ENCODE results near the gene DGCR6L. TPM values are rescaled to one million over a fixed set of nuclear protein-coding genes. Genes with fewer than 3 reads are reported as not detected.
"Not testable (repeated sequence)": the region's sequence is repeated elsewhere in the genome, so short reads cannot be mapped to it uniquely, and the experiment has no call there.

The DGCR6L gene
- total RNA-seq, 4 donors from 2014 or later: 17.2 to 101 (median 34.9) TPM

DNA sequence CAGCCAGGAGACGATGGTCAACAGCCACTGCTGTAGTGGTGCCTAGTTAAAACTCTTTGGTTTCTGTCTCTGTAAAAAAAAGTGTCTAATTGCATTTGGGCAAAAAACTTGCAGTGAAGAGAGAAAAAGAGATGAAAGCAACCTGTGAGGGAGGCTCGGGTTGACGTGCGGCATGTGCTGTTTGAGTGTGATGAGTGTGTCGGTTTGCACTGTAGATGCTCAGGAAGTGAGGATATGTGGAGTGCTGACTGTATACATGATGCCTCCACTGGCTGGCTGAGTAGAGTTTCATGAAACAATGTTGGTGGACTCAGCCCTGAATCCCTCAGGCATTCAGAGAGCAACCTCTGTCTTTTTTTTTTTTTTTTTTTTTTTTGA, 4.3 kb upstream of the DGCR6L start:
- Histone ChIP-seq H3K27me3 (no peaks in the 10 kb centered on the region), H3K27ac (no peak overlapping the region), H3K4me1 (peaks cover 0 to under 1% of the 10 kb centered on the region in 2 donors), H3K36me3 (no peaks in the 10 kb centered on the region), H3K4me3 (no peak overlapping the region), H3K9me3 (no peaks in the 10 kb centered on the region)
- intact Hi-C loops (cut with DNase I; ENCODE audit: low total_unique reads): no loop called here
- DNase-seq: no peak
- TF ChIP-seq, protein P1, sequence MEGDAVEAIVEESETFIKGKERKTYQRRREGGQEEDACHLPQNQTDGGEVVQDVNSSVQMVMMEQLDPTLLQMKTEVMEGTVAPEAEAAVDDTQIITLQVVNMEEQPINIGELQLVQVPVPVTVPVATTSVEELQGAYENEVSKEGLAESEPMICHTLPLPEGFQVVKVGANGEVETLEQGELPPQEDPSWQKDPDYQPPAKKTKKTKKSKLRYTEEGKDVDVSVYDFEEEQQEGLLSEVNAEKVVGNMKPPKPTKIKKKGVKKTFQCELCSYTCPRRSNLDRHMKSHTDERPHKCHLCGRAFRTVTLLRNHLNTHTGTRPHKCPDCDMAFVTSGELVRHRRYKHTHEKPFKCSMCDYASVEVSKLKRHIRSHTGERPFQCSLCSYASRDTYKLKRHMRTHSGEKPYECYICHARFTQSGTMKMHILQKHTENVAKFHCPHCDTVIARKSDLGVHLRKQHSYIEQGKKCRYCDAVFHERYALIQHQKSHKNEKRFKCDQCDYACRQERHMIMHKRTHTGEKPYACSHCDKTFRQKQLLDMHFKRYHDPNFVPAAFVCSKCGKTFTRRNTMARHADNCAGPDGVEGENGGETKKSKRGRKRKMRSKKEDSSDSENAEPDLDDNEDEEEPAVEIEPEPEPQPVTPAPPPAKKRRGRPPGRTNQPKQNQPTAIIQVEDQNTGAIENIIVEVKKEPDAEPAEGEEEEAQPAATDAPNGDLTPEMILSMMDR (IDR thresholded peaks at IDR 0.05): no peak

DNA sequence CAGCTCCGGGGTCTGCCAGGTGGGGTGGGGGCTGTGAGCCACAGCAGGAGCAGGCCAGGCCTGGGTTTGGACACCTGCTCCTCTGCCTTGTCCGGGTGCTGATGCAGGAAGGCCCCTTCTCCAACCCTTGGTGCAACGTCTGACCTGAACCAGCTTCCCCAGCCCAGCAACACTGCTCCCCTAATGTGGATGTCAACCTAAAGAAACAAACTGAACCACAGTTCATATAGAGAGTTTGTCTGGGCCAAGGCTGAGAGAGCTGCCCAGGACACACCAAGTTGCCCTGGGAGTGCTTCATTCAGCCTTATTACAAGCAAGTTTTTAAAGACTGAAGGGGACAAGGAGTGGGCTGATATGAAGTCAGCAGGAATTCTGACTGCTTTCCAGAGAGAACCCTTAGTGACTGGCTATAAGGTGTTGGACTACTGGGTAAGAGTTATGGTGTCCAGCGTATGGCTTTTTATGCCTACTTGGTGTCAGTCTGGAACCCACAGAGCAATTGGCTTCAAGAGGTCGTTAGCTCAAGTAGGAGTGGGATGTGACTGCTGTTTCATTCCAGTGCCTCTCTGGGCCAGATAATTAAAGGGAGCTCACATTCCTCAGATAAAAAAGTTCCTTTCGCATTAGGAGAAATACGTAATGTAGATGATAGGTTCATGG, 1.8 kb upstream of the DGCR6L start:
- H3K4me1 ChIP-seq; intact Hi-C loops (cut with DNase I; ENCODE audit: low total_unique reads); H3K27me3 ChIP-seq; H3K4me3 ChIP-seq; H3K36me3 ChIP-seq; DNase-seq; H3K9me3 ChIP-seq: not testable (repeated sequence)
- peak overlapping the region in 1 of 2 donors; percentile 88 for H3K27ac ChIP-seq

DNA sequence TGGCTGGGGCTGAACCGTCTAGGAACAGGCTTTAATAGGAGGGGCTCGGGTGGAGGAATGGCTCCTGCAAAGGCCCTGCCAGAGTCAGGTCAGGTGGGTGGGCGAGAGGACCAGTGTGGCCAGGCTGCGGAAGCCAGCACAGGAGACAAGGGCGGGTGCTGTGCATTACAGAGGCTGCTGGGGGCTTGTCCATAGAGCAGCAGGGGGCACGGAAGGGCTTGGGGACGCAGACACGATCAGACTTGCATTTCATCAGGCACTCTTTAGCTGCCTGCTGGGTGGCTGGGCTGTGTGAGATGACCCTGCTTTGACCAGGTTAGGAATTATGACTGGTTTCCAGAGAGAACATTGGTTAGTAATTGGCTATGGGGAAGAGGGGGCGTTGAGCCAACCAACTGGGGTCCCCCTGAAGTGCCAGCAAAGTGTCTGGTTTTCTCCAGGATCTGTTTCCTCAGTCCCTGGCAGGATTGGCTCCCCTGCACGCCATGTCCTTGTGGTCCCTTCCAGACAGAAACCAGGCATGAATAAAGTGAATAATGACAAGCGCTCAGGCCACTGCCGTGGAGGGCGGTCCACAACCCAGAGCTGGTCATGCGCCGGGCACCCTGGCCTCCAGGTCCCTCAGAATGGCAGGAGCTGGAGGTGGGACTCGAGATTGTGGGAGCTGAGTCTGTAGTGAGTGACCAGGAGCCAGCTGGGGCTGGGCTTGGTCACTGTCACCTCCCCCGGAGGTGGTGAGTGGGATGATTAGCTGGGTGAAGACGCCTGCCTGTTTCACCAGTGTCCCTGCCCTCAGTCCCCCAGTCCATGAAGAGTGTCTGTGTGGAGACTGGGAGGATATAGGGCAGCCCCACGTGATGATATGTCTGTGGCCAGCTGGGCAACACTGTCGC, 1.0 kb upstream of the DGCR6L start:
- H3K4me1 ChIP-seq; H3K36me3 ChIP-seq; H3K9me3 ChIP-seq; intact Hi-C loops (cut with DNase I; ENCODE audit: low total_unique reads); H3K27me3 ChIP-seq: not testable (repeated sequence)
- peak in 1 of 2 donors; percentile 16 for DNase-seq
- H3K4me3 ChIP-seq: peak overlapping the region; percentile 89 to 96
- peak overlapping the region; percentile 83 to 88 for H3K27ac ChIP-seq

DNA sequence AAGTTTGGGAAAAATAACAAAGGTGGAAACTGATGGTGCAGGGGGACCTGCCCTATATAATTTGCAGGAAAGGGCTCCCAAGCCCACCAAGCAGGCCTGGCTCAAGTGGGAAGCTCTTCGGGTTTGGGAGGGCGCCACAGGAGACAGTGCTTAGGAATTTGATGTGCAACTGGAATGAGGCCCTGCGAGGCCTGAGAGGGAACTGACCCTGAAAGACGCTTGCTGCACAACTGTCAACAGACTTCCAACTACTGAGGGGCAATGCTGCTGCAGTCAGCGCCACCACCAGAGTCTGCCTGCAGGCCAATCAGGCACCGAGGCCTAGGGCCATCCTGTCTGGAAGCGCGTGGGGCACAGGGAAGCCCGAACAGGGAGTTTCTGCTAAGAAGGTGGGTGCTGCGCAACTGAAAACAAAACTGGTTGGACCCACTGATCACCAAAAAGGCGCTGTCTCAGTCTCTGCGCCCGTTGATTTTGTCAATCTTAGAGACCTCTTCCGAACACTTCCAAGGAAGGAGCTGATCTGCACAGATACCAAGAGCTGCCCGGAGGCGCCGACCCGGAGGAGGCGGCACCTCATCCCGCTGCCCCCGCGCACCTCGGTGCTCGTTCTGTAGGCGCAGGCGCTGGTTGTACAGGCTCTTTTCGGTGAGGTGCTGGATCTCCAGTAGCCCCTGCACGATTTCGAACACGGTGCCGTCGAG, 667 bp downstream of the DGCR6L start:
- TF ChIP-seq, protein P1 (IDR thresholded peaks at IDR 0.05): no peak
- no peak for TF ChIP-seq POLR2A (IDR thresholded peaks at IDR 0.05)
- Histone ChIP-seq H3K27ac (peak overlapping the region; percentile 83 to 88), H3K27me3 (no peaks in the 10 kb centered on the region), H3K4me3 (peak overlapping the region; percentile 89 to 96), H3K36me3 (no peaks in the 10 kb centered on the region), H3K4me1 (peaks cover 4 to 6% of the 10 kb centered on the region in 2 donors), H3K9me3 (no peaks in the 10 kb centered on the region)
- peak in 1 of 2 donors; percentile 13 for DNase-seq
- intact Hi-C loops (cut with DNase I; ENCODE audit: low total_unique reads): no loop called here

DNA sequence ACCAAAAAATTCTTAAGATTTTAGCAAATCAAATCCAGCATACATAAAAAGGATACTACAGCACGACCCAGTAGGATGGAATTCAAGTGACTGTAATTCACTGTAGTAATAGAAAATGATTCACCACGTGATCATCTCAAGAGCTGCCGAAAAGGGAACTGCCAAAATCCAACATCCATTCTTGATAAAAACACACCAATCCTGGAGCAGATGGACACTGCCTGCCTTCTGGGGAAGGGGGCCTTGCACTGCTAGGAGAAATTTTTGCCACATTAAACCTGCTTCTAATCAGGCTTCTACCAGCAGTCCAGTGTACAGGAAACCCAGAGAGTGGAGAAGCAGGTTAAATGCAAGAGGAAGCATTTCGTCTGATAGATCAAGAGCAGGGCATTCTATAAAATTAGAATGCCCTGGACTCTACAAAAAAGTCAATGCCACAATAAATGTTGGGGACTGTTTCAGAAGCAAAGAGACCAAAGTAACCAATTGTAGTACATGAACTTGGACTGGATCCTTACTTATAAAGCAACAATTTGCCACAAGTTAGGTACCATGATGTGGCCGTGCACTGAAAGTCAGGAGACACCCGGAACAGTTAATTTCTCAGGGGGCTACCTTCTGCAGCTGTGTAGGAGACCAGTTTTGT, 1.7 kb downstream of the DGCR6L start:
- intact Hi-C loops (cut with DNase I; ENCODE audit: low total_unique reads); H3K27me3 ChIP-seq; H3K9me3 ChIP-seq; H3K4me3 ChIP-seq; DNase-seq; H3K36me3 ChIP-seq; H3K4me1 ChIP-seq; H3K27ac ChIP-seq: not testable (repeated sequence)

DNA sequence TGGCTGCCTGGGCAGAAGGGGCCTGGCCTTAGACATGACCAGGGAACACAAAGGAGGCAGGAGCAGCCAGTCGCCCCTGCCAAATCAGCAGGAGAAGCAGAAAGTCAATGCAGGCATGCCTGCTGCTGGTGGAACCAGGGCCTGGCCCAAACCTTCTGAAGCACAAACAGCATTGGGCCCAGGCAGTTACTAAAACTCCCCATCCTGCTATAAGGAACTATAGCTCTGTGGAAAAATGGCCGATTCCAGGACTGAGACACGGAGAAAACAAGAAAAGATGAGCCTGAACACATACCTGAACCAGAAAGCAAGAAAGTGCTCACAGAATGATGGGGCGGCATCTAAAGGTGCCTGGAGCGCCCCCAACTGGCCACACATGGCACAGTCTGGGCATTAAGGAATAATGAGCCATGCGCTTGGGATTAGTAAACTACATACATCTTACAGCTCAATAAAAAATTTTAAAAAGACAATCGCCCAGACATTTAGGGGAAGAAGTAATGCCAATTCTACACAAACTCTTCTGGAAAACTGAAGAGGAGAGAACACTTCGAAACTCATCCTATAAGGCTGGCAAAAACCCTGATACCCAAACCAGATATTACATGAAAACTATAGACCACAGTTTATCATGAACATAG, 2.3 kb downstream of the DGCR6L start:
- H3K36me3 ChIP-seq; DNase-seq; H3K9me3 ChIP-seq; H3K27me3 ChIP-seq; H3K27ac ChIP-seq; H3K4me3 ChIP-seq; intact Hi-C loops (cut with DNase I; ENCODE audit: low total_unique reads); H3K4me1 ChIP-seq: not testable (repeated sequence)

All from uterus (tissue), 4 donors.